ENCODE results near the gene SYCP2.

Gene SYCP2

DNA sequence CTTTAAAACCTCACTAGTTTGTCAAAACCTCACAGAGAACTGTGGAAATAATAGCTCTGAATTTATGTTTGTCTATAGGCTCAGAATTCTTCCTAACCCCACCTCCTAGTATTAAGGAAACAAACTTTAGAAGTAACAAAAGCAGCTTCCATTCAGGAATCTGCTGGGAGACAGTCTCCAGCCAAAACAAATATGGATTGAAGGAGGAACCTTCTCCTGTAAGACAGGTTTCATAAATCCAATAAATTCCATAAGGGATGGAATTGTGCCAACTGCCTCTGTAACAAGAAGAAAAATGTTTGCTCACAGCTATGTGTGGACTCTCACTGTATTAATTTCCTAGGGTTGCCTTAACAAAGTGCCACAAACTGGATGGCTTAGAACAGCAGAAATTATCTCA is 7.5 kb downstream of the SYCP2 start:
- TF ChIP-seq CTCF (IDR thresholded peaks at IDR 0.05; ENCODE audit: low read depth, low read length), result no peak
- DNase-seq (ENCODE audit: extremely low read depth, low read depth), result no peak

- no peak for DNase-seq (ENCODE audit: extremely low read depth, low read depth)
- no peak for TF ChIP-seq CTCF (IDR thresholded peaks at IDR 0.05; ENCODE audit: low read depth, low read length)
Measured at GRCh38 chr20:59925359-59925758, 8.1 kb downstream of the SYCP2 start.

GRCh38 chr20:59923514-59923913 is 9.9 kb downstream of the SYCP2 start:
- no peak for DNase-seq (ENCODE audit: extremely low read depth, low read depth)
- no peak for TF ChIP-seq CTCF (IDR thresholded peaks at IDR 0.05; ENCODE audit: low read depth, low read length)

DNA sequence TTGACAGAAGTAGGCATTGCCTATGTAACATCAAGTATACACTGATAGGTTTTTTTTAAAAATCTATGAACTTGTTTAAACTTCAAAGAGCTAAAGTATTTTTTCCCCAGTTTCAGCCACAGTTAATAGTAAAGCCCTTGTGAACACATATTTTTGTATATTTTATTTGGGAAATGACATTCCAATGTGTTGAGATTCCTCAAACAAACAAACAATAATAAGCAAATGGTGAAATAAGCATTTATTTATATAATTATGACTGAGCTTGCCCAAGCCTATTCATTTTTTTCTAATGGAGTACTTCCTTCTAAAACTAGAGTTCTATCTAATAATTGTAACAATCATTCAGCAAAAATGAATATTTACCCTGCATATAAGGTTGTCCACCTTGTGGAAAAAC is 12.5 kb downstream of the SYCP2 start:
- no peak for TF ChIP-seq CTCF (IDR thresholded peaks at IDR 0.05; ENCODE audit: low read depth, low read length)
- no peak for DNase-seq (ENCODE audit: extremely low read depth, low read depth)

GRCh38 chr20:59912609-59913008 is 20.8 kb downstream of the SYCP2 start:
- DNase-seq (ENCODE audit: extremely low read depth, low read depth), result no peak
- TF ChIP-seq CTCF (IDR thresholded peaks at IDR 0.05; ENCODE audit: low read depth, low read length), result no peak

DNA sequence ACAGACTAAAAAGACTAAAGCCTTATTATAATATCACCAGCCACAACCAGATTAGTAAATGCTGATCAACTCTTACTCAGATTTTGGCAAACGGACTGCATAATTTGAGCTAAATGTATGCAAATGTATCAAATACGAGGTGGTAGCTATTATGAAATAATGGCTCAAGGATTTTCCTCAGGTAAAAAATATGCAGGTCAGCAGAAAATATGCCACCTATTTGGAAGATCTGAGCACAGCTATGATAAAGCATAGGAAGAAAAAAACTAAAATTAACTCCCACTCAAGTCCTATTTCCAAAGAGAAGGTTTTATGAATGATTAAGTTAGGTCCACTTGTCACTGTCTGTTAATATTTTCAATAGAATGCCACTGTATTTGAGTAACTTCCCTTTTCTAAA is 22.4 kb downstream of the SYCP2 start:
- TF ChIP-seq CTCF (IDR thresholded peaks at IDR 0.05; ENCODE audit: low read depth, low read length), result no peak

DNA sequence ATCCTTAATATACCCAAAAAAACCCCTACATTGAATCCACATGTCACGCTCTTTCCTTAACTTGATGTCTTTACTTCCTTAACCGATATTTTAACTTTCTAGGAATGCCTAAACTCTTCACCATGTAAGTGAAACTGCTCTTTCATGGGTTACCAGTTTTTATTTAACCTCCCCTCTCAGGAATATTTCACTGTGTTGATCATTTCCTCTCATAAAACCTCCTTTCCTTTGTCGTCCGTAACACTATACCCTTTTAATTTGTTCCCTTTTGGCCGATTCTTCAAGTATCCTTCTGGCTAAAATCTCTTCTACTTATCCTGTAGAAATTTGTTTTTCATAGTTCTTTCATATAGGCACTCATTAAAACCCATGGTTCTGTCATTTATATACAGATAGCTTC is 24.6 kb downstream of the SYCP2 start:
- TF ChIP-seq CTCF (IDR thresholded peaks at IDR 0.05; ENCODE audit: low read depth, low read length), result no peak
- DNase-seq (ENCODE audit: extremely low read depth, low read depth), result no peak

More for the DNA sequence above, 22.4 kb downstream of the SYCP2 start:
- no peak for DNase-seq (ENCODE audit: extremely low read depth, low read depth)
